OCI-M2 (cell line): ENCODE results near the gene CD200R1.

Experiments used
- DNase-seq: peaks from one replicate; lab custom pipeline; 2025; ENCODE audit not compliant: unreplicated experiment; lab: John Stamatoyannopoulos, UW

CD200R1 gene, protein sequence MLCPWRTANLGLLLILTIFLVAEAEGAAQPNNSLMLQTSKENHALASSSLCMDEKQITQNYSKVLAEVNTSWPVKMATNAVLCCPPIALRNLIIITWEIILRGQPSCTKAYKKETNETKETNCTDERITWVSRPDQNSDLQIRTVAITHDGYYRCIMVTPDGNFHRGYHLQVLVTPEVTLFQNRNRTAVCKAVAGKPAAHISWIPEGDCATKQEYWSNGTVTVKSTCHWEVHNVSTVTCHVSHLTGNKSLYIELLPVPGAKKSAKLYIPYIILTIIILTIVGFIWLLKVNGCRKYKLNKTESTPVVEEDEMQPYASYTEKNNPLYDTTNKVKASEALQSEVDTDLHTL

DNA sequence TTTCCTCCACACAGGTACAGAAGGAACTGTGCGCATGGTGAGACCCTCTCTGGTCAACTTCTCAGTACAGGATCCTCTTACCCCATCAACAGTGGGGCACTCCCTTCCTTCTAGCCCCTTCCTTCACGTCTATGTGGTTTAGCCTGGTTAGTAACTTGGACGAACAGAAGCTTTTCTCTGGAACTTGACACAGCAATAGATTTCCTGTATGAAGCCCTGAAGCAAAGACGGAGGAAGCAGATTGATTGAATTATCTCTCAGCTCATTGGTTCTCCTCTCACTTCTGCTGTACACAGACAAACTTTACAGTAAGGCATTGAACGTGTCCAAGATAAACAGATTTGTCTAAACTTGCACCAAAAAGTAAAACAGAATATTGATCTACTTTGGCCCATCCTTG, at the start of gene CD200R1:
Gene CD200R1 (minus strand): TSS at position 210 of the 400 bp plus-strand sequence. CDS start 246 bp downstream, outside the sequence.
- no peak for DNase-seq

DNA sequence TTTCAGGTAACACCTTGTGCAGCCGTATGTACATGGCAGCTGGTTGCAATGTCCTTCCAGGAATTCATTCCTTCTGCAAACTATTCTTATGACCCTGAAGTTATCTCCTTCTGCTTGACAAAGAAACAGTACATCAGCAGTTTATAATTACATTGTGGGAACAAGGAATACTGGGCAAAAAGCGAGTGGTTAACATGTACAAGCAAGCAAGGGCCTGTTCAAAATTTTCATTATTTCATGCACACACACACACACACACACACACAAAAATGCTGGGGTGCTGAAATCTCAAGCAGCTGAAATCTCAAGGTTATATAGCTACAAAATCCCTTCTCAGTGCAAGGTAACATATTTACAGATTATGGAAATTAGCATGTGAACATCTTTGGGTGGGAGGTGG, 46.6 kb upstream of the CD200R1 start:
- no peak for DNase-seq

DNA sequence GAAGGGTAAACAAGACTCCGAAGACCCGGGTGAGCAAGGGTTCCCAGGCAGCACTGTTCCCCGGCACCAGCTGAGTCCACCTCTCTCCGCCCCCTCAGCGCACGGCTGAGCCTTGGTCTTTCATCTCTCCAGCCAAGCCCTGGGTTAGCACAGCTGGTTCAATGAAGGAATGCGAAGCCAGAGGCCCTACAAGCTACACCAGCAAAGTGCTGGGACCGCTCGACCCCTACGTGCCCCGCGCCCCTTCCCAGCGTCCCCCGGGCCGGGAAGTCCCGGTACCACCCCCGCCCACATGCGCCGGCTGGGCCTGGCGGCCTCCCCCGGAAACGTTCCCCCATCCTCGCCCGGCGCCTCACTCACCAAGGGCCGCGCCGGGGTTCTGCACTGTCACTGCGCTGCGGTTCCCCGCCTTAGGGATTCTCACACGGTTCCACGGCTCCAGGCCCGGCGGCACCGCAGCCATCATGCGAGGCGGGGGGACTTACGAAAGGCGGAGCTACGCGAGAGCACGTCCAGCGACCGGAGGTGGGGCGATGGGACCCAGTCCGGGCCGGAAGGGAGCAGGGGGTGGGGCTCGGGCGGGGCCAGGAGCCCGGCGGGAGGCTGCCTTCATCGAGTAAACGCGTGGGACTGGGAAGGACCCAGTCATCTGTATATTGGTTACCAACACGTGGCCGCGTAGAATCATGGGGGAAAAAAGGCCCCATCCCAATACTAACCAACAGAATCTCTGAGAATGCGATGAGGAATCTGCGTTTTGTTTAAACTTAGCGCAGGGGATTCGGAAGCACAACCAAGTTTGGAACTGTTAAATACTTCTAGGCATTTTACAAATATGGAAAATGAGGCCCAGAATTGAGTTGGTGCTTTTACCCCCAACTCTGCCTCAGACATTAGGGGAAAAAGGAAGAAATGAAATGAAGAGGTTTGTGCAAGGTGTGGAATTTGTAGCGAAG, 44.6 kb upstream of the CD200R1 start:
- peak; percentile 45 for DNase-seq

DNA sequence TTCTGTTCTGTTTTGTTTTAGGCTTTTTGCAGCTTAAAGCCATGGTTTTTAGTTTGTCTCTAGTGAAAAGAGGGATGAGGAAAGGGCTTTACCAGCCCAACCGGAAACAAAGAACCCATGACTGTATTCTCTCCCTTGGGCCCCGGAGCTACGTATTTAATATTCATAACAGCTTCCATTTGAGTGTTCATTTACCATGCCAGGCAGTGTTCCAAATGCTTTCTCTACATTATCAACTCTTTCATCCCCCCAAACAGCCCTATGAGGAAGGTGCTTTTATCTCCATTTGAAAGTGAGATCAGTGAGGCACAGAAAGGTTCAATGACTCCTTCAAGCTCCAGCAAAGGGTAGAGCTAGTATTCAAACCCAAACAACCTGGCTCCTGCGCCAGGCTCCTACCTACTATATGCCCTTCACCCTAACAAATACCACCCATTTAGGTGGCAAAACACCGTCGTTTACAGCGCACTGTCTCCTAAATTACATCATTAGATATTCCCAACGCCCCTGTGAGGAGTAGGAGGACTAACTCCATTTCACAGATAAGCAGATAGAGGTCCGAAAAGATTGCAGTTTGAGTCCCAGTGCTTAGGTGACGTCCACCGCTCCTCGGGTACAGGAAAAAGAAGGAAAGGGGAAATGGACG, 43.8 kb upstream of the CD200R1 start:
- DNase-seq: no peak

DNA sequence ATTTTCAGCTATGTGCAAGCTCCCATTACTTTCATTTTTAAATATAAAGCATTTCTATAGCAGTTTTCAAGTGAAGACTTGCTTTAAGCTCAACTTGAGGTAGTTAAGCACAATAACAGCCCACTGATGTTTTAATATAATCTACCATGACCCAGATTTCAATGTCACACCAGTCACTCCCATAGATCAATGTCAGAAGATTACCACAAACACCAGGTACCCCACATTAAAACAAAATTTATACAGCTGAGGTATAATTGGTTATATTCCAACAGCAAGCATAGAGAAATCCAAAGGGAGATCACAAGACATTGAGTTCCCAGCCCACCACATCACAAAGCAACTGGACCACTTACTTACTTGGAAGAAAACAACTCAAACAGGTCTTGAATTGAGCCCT, 38.7 kb upstream of the CD200R1 start:
- no peak for DNase-seq

DNA sequence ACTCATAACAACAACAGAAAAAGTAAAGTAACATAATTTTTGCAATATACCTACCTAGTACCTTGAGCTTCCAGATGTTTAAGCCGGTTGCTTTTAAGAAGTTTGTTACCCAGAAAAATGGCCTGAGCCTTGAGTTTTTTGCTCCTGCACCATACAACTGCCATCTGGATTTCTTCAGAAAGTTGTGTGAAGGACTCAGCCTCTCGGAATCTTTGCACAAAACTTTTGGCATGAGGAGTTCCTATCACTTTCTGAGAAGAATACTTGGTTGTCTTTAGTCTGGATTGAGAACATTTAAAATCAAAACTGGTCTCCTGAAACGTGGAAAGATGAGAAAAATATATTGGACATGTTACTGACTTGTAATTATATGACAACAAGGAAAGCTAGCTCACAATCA, 33.2 kb upstream of the CD200R1 start:
- no peak for DNase-seq

DNA sequence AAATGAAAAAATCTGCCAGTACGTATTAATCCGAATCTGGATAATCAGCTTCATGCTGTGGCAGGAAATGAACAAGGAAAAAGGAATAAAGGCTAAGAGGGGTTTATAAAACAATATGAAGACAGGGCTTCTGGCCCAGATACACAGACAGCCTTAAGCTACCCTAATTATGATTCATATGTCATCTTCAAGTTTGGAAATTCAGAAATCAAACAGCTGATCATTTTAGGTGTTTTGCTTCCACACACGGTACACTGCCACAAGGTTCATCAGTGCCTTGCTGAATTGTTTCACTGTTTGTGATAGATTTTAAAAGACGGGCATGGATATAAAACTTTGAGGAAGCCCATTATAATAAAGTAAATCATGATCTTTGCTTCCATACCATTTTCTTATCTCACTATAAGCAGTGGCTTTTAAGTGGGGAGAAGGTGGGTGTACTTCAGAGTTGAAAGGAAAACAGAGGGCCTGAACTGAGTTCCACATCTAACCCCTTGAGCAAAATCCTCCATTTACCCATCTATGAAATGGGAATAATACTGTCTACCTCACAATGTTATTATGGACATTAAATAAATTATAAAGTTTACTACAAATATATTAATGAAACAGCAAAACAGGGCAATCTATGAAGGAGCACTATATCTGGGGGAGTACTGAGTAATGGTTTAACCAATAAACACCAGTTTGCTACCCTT, 31.6 kb upstream of the CD200R1 start:
- DNase-seq: no peak

DNA sequence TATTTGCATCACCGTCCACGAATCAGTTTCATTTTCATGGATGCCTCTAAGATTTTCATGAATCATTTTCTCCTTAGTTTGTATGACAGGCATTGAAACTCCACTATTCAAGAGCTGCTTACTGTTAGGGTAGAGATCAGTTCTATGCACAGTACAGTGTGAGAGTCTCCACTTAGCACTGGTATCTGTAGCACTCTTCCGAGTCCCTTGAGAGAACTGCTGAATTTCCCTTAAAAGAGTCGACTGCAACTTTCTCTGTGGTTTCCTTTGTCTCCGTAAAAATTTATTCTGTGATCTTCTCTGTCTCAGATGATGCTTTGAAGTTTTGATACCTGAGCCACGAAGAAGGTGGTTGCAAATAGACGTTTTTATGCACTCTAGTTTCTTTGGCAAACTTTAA, 30.7 kb upstream of the CD200R1 start:
- DNase-seq: no peak

DNA sequence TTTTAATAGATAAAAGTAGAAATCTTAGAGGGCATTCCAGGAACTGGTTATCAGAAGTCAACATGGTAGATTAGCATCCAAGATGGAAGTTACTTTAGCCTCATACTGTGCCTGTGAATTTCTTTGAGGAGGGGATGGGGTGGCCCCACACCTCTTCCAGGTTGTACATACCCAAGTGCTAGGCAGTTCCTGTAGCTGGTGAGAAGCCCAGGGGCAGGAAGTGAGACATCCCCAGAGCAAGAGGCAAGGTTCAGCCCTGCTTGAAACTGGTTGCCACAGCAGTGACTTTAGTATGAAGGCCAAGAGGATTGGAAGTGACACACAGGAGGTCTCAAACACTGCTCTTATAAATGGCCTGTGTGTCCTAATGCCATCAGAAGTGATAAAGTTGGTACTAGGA, 27.8 kb upstream of the CD200R1 start:
- no peak for DNase-seq

DNA sequence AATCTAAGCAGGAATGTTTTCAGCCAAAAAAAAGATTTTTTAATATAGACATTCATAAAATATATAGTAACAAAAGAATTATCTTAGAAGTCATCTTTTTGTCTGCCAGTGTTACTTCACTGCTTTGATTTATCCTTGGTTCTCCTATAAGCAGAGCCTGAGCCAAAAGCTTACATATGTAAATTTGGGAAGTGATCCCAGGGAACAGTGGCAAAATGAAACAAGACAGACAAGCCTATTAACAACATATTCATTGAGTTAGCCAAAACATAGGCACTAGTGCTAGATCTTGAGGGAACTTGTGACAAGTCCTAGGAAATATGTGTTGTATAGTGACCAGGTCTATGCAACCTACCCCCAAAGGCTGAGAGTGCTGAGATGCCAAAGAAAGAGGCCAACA, 27.1 kb upstream of the CD200R1 start:
- no peak for DNase-seq

DNA sequence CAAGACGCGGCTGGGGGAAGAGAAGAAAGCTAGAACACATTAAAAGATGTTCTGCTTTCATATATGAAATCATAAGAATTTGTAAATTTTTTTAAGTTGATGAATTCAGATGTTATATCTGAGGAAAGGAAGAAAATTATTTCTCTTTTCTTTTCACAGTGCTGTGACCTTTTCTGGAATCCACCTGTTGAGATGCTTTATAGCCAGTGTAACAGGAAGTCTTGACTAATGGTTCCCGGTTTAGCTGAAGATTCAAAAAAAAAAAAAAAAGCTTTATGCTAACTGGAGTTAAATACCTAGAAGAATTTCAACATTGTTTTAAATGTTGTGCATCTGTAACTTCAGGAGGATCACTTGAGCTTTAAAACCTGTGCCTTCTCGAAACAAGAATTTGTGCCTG, 25.8 kb upstream of the CD200R1 start:
- no peak for DNase-seq

DNA sequence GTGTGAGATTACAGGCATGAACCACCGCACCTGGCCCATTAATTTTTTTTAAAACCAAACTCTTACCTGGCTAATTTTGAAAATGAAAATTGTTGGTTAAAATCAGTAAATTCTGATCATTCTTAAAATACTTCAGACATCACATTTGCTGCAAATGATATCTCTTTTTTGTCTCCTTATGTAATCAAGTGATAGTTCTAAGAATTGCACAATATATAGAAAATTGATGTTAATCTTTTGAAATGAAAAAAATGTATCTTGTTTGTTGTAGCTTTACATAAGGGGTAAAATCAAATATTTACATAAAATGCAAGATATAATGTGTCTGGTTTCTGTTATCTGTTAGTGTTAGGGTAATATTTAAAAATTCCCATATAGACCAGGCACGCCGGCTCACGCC, 20.9 kb upstream of the CD200R1 start:
- no peak for DNase-seq

DNA sequence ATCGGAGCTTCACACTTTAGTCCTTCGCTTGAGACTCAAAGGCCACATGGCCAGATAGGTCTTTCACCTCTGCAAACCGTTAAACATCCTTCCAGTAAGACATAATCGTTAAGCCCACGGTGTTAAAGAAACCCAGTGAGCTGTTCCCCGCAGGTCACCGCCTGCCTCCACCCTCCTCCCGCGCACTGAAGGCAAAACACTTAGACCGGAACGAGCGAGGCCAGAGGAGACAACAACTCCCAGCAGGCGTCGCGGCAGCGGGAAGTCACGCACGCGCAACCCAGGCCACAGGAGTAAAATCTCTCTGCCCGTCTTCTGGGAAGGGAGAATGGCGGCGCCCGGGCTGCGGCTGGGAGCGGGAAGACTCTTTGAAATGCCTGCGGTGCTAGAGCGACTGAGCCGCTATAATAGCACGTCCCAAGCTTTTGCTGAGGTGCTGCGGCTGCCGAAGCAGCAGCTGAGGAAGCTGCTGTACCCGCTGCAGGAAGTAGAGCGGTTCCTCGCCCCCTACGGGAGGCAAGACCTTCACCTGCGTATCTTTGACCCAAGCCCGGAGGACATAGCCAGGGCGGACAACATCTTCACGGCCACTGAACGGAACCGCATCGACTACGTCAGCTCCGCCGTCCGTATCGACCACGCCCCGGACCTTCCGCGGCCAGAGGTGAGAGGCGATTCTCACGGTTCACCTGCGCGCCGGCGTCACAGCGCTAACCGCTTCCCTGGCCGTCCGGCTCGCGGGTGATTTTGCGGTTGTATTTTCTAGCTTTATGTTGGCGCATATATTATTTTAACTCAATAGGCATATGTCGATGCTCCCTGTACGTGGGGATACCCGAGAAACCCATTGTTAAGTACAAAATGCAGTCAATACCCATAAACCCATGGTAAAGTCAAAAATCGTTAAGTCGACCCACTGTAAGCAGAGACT, 16.0 kb upstream of the CD200R1 start, which contains the start of gene GTPBP8:
Gene GTPBP8 (plus strand): TSS at position 313 of the 931 bp plus-strand sequence. CDS start 16 bp downstream, at position 329.
- peak; percentile 34 for DNase-seq

DNA sequence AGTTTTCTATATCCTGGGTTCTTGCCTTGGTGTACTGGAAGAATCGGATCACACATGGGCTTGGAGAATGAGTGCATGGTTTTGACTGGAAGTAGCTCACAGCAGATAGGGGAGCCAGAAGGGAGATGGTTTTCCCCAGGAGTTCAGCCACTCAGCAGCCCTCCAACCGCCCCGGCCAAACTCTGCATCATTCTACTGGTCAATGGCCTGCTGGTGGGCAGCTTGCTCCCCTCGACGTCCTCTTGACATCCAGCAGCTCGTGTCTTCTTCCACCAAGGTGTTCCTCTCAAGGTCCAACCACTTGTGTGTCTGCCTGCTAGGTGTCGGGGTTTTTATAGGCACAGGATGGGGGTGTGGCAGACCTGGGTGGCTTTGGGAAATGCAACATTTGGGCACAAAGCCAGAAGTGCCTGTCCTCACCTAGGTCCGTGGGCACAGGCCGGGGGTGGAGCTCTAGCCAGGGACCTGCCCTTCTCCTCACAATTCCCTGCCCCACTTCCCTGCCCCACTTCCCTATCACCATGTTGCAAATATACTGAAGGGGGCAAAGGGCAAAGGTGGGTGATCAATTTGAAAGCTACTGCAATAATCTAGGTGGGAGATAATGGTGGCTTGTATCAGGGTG, 12.9 kb upstream of the CD200R1 start:
- DNase-seq: no peak

DNA sequence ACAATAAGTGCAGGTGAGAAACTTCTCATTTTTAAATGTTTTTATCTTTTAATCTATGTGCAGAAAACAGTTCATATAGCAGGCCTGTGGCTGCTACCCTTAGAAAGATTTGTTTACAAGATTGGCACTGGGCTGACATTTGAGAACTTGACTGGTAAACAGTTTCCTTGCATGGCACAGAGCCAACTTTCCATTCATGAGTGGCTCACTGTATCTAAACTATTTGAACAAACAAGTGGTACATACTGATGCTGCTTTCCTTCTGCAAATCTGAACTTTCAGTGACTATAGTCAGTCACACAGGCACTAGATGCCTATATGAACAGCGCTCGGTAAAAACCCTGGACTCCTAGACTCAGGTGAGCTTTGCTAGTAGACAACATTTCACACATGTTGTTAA, 9.6 kb upstream of the CD200R1 start:
- DNase-seq: no peak

DNA sequence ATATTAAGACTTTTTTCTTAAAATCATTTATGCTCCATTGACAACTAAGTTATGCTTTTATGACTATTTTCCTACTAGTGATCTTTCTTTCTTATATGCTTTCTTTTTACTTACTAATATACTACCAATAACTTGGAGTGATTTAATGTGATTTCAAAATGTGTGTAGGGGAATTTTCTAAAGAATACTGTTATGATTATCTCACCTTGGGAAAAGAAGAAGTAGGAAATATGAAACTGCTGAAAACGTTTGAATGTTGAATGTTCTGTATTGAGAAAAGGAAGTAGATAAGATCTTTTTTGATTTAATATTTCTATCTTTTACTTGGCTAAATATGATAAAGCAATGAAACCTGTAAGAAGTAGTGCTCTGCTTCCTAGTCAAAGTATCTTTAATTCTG, 7.8 kb upstream of the CD200R1 start:
- DNase-seq: no peak

DNA sequence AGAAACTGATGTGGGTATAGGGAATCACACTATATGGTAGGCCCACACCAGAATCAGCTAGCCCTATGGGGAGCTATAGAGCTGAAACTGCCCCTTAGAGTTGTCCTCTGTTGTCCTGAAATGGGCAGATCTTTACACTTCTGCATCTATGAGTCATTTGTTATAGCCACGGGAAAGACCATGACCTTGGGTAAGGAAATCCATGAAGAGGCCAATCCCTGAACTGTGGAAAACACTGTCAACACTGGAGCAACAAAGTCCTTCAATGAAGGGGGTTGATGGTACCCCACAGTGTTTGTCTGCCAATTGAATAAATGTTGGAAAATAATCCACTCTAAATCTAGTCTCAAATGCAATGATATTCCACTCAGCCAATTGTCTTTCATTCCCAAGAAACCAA, 5.2 kb upstream of the CD200R1 start:
- no peak for DNase-seq

DNA sequence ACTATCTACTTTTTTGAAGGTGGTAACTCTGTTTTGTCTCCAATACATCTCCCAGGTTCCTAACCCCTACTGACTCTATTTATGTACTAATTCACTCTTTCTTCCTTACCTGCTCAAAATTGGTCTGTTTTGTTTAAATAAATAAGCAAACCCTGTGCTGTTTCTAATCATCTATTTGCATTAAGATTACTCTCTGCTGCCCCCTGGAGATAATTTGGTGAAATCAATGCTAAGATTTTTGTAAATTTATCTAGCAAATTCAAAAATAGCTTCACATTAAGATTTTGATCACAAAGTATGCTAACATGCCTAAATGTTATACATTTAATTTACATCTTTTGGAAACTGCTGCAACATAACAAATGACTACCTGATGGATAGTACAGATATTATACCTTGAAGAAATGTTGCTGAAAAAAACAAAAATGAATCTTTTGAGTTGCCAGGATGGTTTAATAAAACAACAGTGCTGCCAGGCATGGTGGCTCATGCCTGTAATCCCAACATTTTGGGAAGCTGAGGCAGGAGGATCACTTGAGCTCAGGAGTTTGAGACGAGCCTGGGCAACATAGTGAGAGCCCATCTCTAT, 4.4 kb upstream of the CD200R1 start:
- DNase-seq: no peak

DNA sequence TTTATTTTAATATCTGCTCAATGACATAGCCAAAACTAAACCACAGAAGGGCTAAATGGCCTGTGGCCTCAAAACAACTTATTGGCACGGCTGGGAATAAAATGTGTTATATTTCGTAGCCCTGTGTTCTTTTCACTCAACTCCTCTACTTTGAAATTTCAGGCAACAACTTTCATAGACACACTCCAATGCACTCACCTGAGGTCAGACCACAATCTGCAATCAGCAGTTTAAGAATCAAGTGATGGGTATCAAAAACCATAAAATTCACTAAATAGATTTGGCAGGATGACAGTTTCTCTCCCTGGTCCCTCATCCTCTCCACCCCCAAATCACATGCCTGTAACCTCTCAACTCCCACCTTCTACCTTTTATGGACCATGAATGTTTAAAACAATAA, 2.0 kb upstream of the CD200R1 start:
- no peak for DNase-seq
